H1 (cell line): ENCODE data around the gene SEC61G. TPM values are rescaled to one million over a fixed set of nuclear protein-coding genes. Genes with fewer than 3 reads are reported as not detected.

Source experiments
- CTCF ChIA-PET: fragments of 300-600 bp; sonication (Branson Sonifier 250); formaldehyde crosslinking; loops from one replicate; lab custom pipeline; 2021; ENCODE audit not compliant: partially characterized antibody; lab: Charles Lee
- POLR2A ChIA-PET: fragments of 300-600 bp; sonication (Branson Sonifier 250); formaldehyde crosslinking; loops from one replicate; lab custom pipeline; 2021; ENCODE audit warnings: inconsistent platforms; ENCODE audit not compliant: partially characterized antibody; lab: Charles Lee
- DNase-seq, 2 experiments: peaks; one replicate each; pipeline versions ENCODE4 v3.0.0 to v3.0.0-alpha.2; 2010 to 2022; ENCODE audit warnings: low spot score in 2 of 2, low read depth in 1 of 2, mixed read lengths in 1 of 2
- FAIRE-seq: peaks from 2 replicates; lab custom pipeline; 2011; peaks lifted over from hg19 to GRCh38; lab: Jason Lieb, UNC
- H2AFZ ChIP-seq: 2 replicates; pipeline ENCODE4 v1.8.1; 2012; ENCODE audit warnings: low read length, inconsistent platforms
- H2AK5ac ChIP-seq: 2 replicates; pipeline ENCODE4 v1.6.1; 2013; ENCODE audit warnings: low read depth, low read length
- H2BK120ac ChIP-seq: replicated peaks from 2 replicates; pipeline ENCODE3; 2013; ENCODE audit warnings: low read depth, low read length, inconsistent platforms
- H2BK12ac ChIP-seq: 2 replicates; pipeline ENCODE4 v1.6.1; 2013; ENCODE audit warnings: low read depth, low read length
- H2BK15ac ChIP-seq: 2 replicates; pipeline ENCODE4 v1.6.1; 2013; ENCODE audit warnings: low read length
- H2BK20ac ChIP-seq: 2 replicates; pipeline ENCODE4 v1.6.1; 2013; ENCODE audit warnings: low read length
- H2BK5ac ChIP-seq: 2 replicates; pipeline ENCODE4 v1.6.1; 2013; ENCODE audit warnings: low read depth, low read length
- H3K14ac ChIP-seq: 2 replicates; pipeline ENCODE4 v1.6.1; 2013; ENCODE audit warnings: inconsistent platforms; ENCODE audit not compliant: insufficient read length
- H3K18ac ChIP-seq: 2 replicates; pipeline ENCODE4 v1.6.1; 2013; ENCODE audit warnings: low read length; ENCODE audit errors: extremely low read depth
- H3K23ac ChIP-seq: 2 replicates; pipeline ENCODE4 v1.6.1; 2013; ENCODE audit warnings: inconsistent platforms; ENCODE audit not compliant: insufficient read length
- H3K23me2 ChIP-seq: 2 replicates; pipeline ENCODE4 v1.6.1; 2013; ENCODE audit warnings: low read depth, low read length
- H3K27ac ChIP-seq: 2 replicates; pipeline ENCODE4 v1.6.1; 2011; ENCODE audit warnings: low read depth, low read length, inconsistent platforms
- H3K27me3 ChIP-seq, 4 experiments: replicated peaks in 1 of 4; 1 replicate in 1 of 4; 2 replicates in 3 of 4; pipeline versions ENCODE4 v1.6.1 to v1.8.1; 2011 to 2013; ENCODE audit warnings: low read length in 3 of 4, mild to moderate bottlenecking in 3 of 4, inconsistent platforms in 2 of 4, mixed read lengths in 2 of 4, moderate library complexity in 1 of 4; ENCODE audit not compliant: control insufficient read depth in 3 of 4, insufficient read depth in 3 of 4; ENCODE audit errors: extremely low read depth in 1 of 4
- H3K36me3 ChIP-seq, 4 experiments: 2 replicates each; pipeline versions ENCODE4 v1.6.1 to v1.8.1; 2011 to 2013; ENCODE audit warnings: mild to moderate bottlenecking in 4 of 4, low read length in 3 of 4, moderate library complexity in 2 of 4, control low read depth in 1 of 4, inconsistent platforms in 1 of 4; ENCODE audit not compliant: insufficient read depth in 4 of 4, control insufficient read depth in 2 of 4
- H3K4ac ChIP-seq: replicated peaks from 2 replicates; pipeline ENCODE3; 2013; ENCODE audit warnings: low read length, low read depth, mixed read lengths, inconsistent platforms; ENCODE audit not compliant: insufficient read length
- H3K4me1 ChIP-seq, 4 experiments: replicated peaks in 1 of 4; 1 replicate in 1 of 4; 2 replicates in 3 of 4; pipeline versions ENCODE4 v1.6.1 to v1.8.1; 2011 to 2013; ENCODE audit warnings: low read length in 3 of 4, inconsistent platforms in 2 of 4, mixed read lengths in 1 of 4; ENCODE audit not compliant: insufficient read depth in 4 of 4, control insufficient read depth in 3 of 4
- H3K4me2 ChIP-seq, 2 experiments: 2 replicates each; pipeline versions ENCODE4 v1.6.1 to v1.8.1; 2011 to 2013; ENCODE audit warnings: low read depth in 2 of 2, low read length in 2 of 2, control low read depth in 1 of 2, inconsistent platforms in 1 of 2, mild to moderate bottlenecking in 1 of 2; ENCODE audit not compliant: insufficient read depth in 1 of 2
- H3K4me3 ChIP-seq, 4 experiments: fragments of 200-600, 300-600 bp in 1 of 4; sonication (generic), shearing (Covaris generic), sonication (Bioruptor Twin) in 1 of 4; 2 replicates each; pipeline versions ENCODE4 v1.5.1 to v1.8.1; 2011 to 2016; ENCODE audit warnings: low read length in 4 of 4, low read depth in 3 of 4, control low read depth in 2 of 4, inconsistent platforms in 2 of 4, mild to moderate bottlenecking in 2 of 4, mixed read lengths in 1 of 4, moderate library complexity in 1 of 4; ENCODE audit not compliant: insufficient read depth in 2 of 4; ENCODE audit errors: extremely low read depth in 1 of 4
- H3K56ac ChIP-seq: replicated peaks from 2 replicates; pipeline ENCODE3; 2013; ENCODE audit warnings: low read depth, mild to moderate bottlenecking, mixed read lengths, low read length, inconsistent platforms; ENCODE audit not compliant: insufficient read length
- H3K79me1 ChIP-seq: 2 replicates; pipeline ENCODE4 v1.6.1; 2013; ENCODE audit warnings: low read depth, low read length, control low read depth
- H3K79me2 ChIP-seq, 2 experiments: 2 replicates each; pipeline versions ENCODE4 v1.6.1 to v1.8.1; 2012 to 2013; ENCODE audit warnings: low read length in 2 of 2, mild to moderate bottlenecking in 2 of 2, inconsistent platforms in 1 of 2; ENCODE audit not compliant: insufficient read depth in 2 of 2, control insufficient read depth in 1 of 2
- H3K9ac ChIP-seq, 4 experiments: replicated peaks in 1 of 4; 1 replicate in 1 of 4; 2 replicates in 3 of 4; pipeline versions ENCODE4 v1.6.1 to v1.8.1; 2011 to 2013; ENCODE audit warnings: low read depth in 3 of 4, low read length in 3 of 4, control low read depth in 2 of 4, mild to moderate bottlenecking in 2 of 4, moderate library complexity in 2 of 4, inconsistent platforms in 1 of 4; ENCODE audit errors: extremely low read depth in 1 of 4
- H3K9me3 ChIP-seq, 2 experiments: 2 replicates each; pipeline versions ENCODE4 v1.6.1 to v1.8.1; 2012 to 2013; ENCODE audit warnings: mild to moderate bottlenecking in 2 of 2, moderate library complexity in 2 of 2, control low read depth in 1 of 2, inconsistent platforms in 1 of 2, low read depth in 1 of 2, low read length in 1 of 2, mixed read lengths in 1 of 2; ENCODE audit not compliant: insufficient read depth in 2 of 2
- H4K20me1 ChIP-seq, 2 experiments: replicated peaks in 1 of 2; 2 replicates each; pipeline versions ENCODE3 to v1.8.1; 2011 to 2013; ENCODE audit warnings: inconsistent platforms in 2 of 2, low read length in 2 of 2, mild to moderate bottlenecking in 1 of 2; ENCODE audit not compliant: insufficient read depth in 2 of 2, control insufficient read depth in 1 of 2
- H4K5ac ChIP-seq: 2 replicates; pipeline ENCODE4 v1.6.1; 2013; ENCODE audit warnings: low read length, low read depth, mixed read lengths, inconsistent platforms; ENCODE audit not compliant: insufficient read length
- H4K8ac ChIP-seq: 2 replicates; pipeline ENCODE4 v1.8.0; 2013; ENCODE audit warnings: mild to moderate bottlenecking, moderate library complexity, low read length, inconsistent platforms; ENCODE audit not compliant: insufficient read depth; ENCODE audit errors: extremely low read depth
- H4K91ac ChIP-seq: replicated peaks from 2 replicates; pipeline ENCODE3; 2013; ENCODE audit warnings: low read length, mixed read lengths, inconsistent platforms; ENCODE audit not compliant: insufficient read length
- CEBPB ChIP-seq: IDR thresholded peaks from 2 replicates; pipeline ENCODE4 v1.6.1; 2012; ENCODE audit warnings: low read depth, low read length
- JUND ChIP-seq: IDR thresholded peaks from 2 replicates; pipeline ENCODE4 v1.6.1; 2011; ENCODE audit warnings: mild to moderate bottlenecking, improper control_type of control experiment, low read length
- YY1 ChIP-seq: IDR thresholded peaks from 2 replicates; pipeline ENCODE4 v1.6.1; 2011; ENCODE audit warnings: low read depth, mild to moderate bottlenecking, low read length
- WGBS, 2 experiments: shearing (Covaris generic) in 1 of 2; methylation state at CpG; one replicate each; pipeline versions ENCODE4 v1.1.6 to v1.1.7; 2013 to 2015; ENCODE audit warnings: low lambda C conversion rate in 2 of 2, mixed read lengths in 2 of 2, inconsistent platforms in 1 of 2, low coverage in 1 of 2, missing lambda C conversion rate in 1 of 2; ENCODE audit not compliant: insufficient replicate concordance in 2 of 2, insufficient coverage in 1 of 2, insufficient read length in 1 of 2; ENCODE audit errors: extremely low coverage in 1 of 2, missing lambda C conversion rate in 1 of 2; 5-methylcytosine and 5-hydroxymethylcytosine counted together
- polyA plus RNA-seq, 7 experiments: library from polyadenylated mRNA; depleted of rRNA in 3 of 7; stranded (reverse) in 5 of 7; unstranded in 2 of 7; fragments of >200 nt in 5 of 7; fragments of 200-250 nt in 2 of 7; gene quantifications; 1 replicate in 5 of 7; 2 replicates in 1 of 7; 4 replicates in 1 of 7; pipeline versions ENCODE4 v1.2.1 to v1.2.3, GENCODE V29; 2011 to 2013; ENCODE audit warnings: missing spikeins in 2 of 7, mixed read lengths in 2 of 7
- total RNA-seq: library from RNA; stranded (reverse); fragmentation: NEBNext Ultra II Directional; extraction: Animal tissue kit (Norgen Biotek cat#: 25700); gene quantifications from 2 replicates; pipeline ENCODE4 v1.2.1, GENCODE V29; 2021

The SEC61G gene
- total and polyA plus RNA-seq, 2 of the 8 experiments (the other 6 are each of a cell fraction or from before 2014, with no cell fraction given) = 142 to 274 TPM

- Histone ChIP-seq H3K56ac (no peak overlapping the region), H3K4ac (no peak overlapping the region), H2AK5ac (no peak overlapping the region), H2BK120ac (no peak overlapping the region), H3K79me2 (peaks cover 16 to 65% of the 10 kb centered on the region in 2 experiments), H2BK12ac (no peak overlapping the region), H2BK5ac (no peak overlapping the region), H3K4me2 (peak overlapping the region; percentile 78 to 92), H3K9me3 (no peaks in the 10 kb centered on the region), H2BK20ac (no peak overlapping the region), H3K14ac (no peak overlapping the region), H4K91ac (no peak overlapping the region), H3K79me1 (no peaks in the 10 kb centered on the region), H3K27ac (no peak overlapping the region), H3K4me3 (peak overlapping the region; percentile 73 to 100 (median 92)), H3K27me3 (no peaks in the 10 kb centered on the region), H2BK15ac (no peak overlapping the region), H2AFZ (no peak overlapping the region), H4K20me1 (peaks cover 2 to 5% of the 10 kb centered on the region in 2 experiments), H3K23ac (no peak overlapping the region), H4K8ac (no peak overlapping the region), H3K9ac (peak overlapping the region in 3 of 4 experiments; percentile 21 to 49 (median 43); a peak in 3 of 7 replicates), H3K18ac (no peak overlapping the region), H3K23me2 (no peaks in the 10 kb centered on the region), H3K36me3 (peaks cover 4 to 36% (median 9%) of the 10 kb centered on the region in 4 experiments), H3K4me1 (no peaks in the 10 kb centered on the region; a peak in 1 of 7 replicates), H4K5ac (no peak overlapping the region)
- 77% methylated on average over 6 of the region's 6 CpGs; no CpG with 5 or more reads in 1 of the 2 experiments for WGBS, 2 experiments
- DNase-seq (no peak), FAIRE-seq (no peak)
- no peak for TF ChIP-seq JUND
- peak; percentile 87; the same call in 1 of the 2 replicates for TF ChIP-seq CEBPB
- no peak for TF ChIP-seq YY1
- POLR2A ChIA-PET = interaction anchor here (2.1 to 2.4 kb wide), 2 partner anchors 12 to 16 kb away, joined by 9 to 10 read pairs; no protein-coding TSS in a partner anchor
- CTCF ChIA-PET = interaction anchor here (0.7 kb wide), 1 partner anchor 16 kb away, joined by 4 read pairs; no protein-coding TSS in a partner anchor
These were observed 1.3 kb downstream of the SEC61G start for GRCh38 chr7:54757711-54758110.
